ENCODE measurements around the gene ASB10.

DNA sequence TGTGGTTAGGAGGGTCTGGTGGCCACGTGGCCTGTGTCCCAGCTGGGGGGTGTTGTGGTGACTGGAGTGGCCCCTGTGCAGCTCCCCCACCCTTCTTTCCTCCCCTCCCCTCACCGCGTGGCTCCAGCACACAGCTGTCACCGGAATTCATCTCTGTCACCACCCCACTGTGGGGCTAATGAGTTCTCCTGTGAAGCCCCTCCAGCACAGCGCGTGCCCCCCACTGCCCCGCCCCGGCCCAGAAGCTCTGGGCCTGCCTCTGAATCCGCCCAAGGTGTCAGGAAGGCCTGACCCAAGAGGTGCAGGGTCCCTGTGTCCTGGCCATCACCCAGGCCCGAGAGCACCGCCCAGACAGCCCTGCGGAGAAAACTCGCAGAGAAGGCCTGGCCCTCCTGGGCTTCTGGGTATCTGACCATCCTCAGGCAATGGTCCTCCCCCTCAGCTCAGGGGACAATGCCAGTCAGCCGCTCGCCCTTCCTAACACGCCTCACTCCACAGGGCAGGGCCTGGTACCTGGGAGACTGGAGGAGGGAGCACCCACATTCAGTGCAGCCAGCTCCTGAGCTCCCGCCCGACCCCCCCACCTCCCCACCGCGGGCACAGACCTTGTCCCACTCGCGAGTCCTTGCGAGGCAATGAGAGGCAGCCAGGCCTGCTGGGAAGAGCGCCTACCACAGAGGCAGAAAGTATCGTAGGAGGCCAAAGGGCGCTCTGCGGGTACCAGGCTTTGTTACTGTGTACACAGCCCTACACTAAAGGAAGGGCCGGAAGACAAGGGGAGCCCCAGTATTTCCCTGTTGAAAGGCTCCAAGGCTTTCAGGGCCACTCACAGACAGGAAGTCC is 57.7 kb downstream of the ASB10 start:
- TF ChIP-seq, protein P1, sequence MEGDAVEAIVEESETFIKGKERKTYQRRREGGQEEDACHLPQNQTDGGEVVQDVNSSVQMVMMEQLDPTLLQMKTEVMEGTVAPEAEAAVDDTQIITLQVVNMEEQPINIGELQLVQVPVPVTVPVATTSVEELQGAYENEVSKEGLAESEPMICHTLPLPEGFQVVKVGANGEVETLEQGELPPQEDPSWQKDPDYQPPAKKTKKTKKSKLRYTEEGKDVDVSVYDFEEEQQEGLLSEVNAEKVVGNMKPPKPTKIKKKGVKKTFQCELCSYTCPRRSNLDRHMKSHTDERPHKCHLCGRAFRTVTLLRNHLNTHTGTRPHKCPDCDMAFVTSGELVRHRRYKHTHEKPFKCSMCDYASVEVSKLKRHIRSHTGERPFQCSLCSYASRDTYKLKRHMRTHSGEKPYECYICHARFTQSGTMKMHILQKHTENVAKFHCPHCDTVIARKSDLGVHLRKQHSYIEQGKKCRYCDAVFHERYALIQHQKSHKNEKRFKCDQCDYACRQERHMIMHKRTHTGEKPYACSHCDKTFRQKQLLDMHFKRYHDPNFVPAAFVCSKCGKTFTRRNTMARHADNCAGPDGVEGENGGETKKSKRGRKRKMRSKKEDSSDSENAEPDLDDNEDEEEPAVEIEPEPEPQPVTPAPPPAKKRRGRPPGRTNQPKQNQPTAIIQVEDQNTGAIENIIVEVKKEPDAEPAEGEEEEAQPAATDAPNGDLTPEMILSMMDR (IDR thresholded peaks at IDR 0.05): no peak
- no peak for TF ChIP-seq ZFX (IDR thresholded peaks at IDR 0.05; ENCODE audit: borderline replicate concordance)

Data from 22Rv1 (cell line).